CD4-positive, alpha-beta T cell treated with Interleukin-4 for 1 hour (primary cell): ENCODE measurements around the gene LRP1.

Experiments
- DNase-seq, 2 donors: peaks; one replicate each; pipeline ENCODE4 v3.0.0-alpha.2; 2020 to 2022

The LRP1 gene

DNA sequence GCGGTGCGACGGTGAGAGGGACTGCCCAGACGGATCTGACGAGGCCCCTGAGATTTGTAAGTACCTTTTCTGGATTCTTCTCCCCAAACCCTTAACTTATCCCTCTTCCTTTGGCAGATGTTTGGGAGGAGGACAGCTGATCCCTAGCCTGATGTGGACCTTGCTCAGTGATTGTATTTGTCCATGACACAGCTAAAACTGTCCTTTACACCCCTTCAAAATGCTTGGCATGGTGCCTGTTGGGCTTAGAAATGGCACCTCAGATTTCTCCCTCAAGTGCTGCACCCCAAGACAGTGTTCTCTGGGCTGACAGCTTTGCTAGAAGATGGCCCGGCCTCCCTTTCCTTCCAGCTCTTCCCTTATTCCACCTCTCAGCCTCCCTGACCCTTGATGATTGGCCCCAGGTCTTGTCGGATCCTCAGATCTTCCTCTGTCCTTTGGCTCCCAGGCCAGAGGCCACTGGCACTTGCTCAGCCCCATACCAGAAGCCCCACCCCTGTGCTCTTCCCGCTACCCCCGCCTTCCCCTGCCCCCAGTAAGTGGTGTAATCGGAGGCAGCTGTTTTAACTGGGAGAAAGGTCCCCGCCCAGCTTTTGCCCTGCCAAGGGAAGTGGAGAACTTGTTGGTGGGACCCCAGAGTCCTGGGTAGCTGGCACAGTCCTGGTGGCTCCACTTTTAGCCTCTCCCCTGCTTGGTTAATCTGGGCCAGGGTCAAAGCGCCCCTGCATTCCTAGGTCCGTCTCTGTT is 10.4 kb downstream of the LRP1 start:
- DNase-seq, result peak in 1 of 2 donors; percentile 14

DNA sequence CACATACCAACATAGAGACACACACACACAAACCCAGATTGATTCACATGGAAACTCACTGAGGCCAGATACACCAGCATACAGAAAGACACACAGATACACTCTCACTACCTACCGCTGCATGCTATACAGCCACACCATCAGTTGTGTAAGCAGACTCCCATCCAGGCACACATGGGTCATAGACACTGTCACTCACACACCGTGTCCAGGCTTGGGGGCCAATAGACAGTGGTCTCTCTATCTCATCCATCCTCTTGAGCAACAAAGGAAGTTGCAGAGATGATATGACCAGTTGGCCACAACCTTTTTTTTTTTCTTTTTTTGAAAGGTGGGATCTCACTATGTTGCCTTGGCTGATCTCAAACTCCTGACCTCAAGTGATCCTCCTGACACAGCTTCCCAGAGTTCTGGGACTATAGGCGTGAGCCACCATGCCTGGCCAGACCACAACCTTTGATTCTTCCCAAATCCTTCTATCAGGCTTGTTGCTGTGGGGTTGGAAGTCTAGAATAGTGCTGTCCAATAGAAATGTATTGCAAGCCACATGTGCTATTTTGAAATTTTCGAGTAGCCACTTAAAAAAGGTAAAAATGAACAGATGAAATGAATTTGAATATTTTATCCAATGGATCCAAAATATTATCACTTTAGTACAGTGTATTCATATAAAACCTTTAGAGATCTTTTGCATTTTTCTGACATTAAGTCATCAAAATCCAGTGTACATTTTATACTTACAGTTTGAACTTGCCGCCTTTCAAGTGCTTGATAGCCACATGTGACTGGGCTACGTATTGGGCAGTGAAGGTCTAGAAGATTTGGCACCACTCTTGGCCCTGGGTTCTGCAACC is 11.7 kb downstream of the LRP1 start:
- no peak for DNase-seq

DNA sequence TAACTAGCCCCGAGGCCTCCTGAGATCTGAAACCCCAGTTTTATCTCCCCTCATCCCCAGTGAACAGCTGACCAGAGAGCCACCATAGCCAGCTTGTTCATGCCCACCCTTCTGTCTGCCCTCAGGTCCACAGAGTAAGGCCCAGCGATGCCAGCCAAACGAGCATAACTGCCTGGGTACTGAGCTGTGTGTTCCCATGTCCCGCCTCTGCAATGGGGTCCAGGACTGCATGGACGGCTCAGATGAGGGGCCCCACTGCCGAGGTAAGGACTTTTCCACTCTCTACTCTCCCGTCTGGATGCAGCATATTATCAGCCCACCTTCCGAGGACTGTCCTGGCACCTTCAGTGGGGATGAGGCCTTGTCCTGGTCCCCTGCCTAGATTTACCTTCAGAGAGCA is 13.0 kb downstream of the LRP1 start:
- no peak for DNase-seq

DNA sequence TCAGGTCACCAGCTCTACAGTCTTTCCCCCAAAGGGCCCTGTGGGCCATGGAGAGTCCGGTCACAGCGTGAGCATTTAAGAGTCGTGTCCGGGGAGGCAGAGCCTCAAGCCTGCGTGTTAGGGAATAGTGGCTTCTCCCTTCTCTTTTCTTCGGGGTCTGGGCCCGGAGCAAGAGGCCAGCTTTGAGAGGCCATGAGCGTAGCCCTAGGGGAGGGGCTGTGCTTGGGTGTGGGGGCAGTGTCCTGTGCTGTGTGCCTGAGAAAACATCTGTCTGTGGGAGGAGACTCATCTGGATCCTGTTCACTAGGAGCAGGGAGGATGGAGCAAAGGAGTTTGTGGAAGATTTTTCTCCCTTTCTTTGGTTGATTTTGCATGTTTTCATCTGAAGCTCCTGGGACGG is 13.8 kb downstream of the LRP1 start:
- no peak for DNase-seq

DNA sequence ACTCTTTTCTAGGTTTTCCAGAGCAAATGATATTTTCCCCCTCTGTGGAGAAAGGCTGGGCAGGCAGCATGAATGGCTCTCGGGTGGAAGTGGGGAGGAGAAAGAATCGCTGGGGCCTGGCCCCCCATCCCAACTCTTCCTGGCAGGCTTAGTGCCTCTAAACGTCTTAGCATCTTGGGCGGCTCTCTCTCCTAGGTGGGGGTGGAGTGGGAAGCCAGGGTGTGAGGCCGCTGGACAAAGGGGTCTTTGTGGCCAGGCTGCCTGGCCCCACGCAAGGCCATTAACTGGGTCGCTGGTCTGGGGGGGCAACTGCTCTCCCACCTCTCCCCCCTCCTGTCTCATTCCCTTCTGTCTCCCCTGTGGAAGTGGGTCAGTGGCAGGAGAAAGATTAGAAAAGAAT is 14.4 kb downstream of the LRP1 start:
- no peak for DNase-seq

DNA sequence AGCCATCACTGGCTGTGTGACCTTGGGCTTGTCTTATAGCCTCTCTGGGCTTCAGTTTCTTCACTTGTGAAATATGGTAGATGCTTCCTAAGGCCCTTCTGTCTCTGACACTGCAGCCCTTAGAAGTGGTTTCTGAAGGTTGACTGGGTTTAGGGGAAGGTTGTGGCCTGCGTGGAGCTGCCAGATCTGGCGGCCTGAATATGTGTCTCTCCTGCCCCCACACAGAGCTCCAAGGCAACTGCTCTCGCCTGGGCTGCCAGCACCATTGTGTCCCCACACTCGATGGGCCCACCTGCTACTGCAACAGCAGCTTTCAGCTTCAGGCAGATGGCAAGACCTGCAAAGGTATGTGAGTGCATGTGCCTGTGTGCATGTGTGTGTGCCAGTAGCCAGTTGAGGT is 15.2 kb downstream of the LRP1 start:
- DNase-seq, result no peak

DNA sequence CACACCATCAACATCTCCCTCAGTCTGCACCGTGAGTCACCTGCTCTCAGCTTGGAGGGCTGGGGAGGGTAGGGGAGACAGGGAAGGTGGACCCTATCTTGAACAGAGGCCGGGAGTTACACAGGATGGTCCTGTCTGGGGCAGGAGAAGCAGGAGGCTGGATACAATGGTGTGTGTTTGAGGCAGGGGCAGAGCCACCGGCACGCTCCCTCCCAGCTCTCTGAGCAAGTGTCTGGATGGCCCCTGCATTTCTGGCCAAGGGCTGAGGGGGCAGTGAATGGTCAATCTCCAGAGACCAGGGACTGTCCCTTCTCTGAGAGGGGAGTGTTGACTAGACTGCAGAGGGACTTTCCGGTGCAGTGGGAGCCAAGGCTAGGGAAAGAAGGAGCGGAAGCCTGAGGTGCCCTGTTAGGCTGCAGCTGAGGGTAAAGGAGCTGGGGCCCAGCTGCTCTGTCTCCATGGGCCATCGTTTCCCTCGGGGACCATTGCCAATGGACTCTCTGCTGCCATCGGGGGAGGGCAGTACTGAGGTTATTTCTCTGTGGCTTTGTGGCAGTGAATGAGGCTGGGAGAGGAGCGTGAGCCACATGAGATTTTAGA is 17.3 kb downstream of the LRP1 start:
- DNase-seq, result no peak

DNA sequence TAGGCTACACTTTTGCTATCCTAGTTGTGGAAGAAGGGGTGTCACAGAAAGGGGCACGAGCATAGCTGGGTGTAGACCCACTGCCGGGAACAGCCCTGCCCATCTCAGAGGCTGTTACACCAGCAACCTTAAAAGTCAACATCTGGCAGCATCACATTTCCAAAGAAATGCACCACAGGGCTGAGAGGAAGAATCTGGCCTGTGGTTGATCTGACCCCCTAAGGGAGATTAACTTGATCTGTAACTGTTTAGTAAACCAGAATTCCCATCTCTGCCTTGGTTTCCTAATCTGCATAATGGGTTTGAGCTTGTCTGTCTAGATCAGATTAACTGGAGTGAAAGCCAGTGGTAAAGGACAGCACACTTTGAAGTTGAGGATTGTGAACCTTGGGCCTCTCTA is 17.8 kb downstream of the LRP1 start:
- DNase-seq, result no peak

DNA sequence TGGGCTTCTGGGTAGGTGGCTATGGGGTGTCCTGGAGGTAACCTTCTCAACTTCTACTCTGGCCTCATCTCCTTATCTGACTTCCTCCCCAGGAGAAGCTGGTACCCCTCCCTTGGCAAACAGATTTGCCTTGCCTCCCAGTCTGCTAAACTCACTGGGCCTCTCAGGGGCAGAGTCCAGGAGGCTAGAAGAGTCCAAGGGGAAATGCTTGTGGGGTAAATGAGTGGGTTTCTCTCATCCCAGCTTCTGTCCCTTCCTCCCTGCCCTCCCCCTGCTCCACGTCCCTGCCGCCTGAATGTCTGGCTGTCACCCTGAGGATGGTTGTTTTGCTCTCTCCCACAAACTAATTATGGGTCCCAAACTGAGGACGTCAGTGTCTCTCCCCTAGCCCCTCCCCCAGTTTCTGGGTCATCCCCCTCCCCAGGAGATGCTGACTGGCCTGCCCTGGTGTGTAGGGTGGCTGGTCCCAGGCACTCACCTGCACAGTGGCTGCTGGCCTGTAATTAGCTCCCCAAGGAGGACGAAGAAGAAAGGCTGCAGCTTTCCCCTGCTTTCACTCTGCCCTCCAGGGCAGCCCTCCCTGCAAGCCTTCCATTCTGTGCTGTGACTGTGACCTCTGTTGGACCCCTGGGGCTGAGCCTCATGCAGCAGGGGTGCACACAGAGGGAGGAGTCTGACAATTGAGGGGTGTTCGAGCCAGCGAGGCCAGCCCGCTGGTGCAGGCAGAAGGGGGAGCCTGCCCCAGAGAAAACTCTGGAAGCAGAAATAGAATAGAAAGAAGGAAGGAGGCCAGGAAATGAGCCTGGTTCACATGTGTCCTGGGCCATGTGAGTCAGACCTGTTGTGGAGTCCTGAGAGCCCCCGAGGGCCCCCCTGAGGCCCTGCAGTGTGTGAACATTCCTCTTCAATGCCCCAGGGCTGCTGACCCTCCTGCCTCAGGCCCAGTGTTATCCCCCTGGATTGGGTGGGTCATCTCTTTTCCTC is 19.0 kb downstream of the LRP1 start, which contains the start of gene LRP1-AS:
Gene LRP1-AS (minus strand): TSS at position 659 of the 984 bp plus-strand sequence.
- DNase-seq, result no peak

DNA sequence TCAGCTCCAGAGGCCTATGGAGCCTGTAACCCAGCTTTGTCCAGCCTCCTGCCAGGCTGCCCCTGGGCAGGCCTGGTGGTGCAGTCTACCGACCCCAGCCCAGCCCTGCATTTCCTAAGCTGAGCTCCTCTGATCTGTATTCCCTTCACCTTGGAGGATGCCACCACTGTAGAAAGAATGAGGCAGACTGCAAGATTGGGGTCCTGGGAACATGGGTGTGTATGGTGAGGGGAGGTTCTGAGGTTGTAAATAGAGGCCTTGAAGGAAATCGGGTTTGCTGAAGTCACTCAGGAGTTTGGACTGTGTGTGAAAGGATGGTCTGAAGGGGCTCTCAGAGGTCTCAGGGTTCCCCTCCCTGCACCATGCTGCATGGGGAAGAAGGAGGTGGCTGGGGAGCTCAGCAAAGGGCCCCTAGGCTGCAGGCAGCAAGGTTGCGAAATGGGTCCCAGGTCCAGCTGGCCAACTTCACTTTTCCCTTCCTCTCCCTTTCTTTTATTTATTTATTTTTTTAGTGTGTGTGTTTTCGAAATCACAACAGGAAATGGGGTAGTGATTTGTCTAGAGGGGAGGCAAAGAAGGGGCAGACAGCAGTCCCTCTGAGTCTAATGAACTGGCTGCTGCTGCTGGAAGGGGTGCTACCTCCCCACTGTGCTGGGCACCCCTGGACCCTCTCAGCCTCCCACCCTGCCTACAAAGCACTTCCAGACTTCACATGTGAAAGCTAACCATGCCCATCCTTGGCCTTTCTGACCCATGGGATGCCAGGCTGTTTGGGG is 20.4 kb downstream of the LRP1 start:
- peak in 1 of 2 donors; percentile 19 for DNase-seq

DNA sequence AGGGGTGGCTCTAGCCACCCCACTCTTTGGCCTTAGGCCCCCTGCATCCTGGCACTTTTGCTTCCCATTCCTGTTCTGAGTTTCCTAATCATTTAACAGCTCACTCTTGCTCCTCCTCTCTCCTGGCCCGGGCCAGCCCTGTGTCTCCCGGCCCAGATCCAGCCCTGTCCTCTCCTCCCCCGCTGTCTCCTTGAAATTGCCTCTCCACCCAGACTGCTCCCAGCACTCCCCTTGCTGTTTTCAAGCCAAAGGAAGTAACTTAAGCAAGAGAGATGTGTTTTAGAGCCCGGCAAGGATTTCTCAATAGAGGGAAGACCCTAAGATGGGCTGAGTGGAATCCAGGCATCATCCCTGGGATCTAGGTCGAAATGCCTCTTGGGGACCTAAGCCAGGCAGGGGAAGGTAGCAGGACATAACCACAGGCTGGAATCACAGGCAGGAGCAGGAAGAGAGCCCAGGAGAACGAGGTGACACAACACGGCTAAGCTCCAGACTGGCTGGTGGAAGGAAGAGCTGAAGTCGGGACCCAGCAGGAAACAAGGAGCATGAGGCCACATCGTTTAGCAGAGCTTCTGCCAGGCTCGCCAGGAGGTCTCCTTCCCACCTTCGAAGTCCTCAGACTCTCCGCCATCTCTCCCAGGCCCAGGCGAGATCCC is 21.1 kb downstream of the LRP1 start:
- no peak for DNase-seq

DNA sequence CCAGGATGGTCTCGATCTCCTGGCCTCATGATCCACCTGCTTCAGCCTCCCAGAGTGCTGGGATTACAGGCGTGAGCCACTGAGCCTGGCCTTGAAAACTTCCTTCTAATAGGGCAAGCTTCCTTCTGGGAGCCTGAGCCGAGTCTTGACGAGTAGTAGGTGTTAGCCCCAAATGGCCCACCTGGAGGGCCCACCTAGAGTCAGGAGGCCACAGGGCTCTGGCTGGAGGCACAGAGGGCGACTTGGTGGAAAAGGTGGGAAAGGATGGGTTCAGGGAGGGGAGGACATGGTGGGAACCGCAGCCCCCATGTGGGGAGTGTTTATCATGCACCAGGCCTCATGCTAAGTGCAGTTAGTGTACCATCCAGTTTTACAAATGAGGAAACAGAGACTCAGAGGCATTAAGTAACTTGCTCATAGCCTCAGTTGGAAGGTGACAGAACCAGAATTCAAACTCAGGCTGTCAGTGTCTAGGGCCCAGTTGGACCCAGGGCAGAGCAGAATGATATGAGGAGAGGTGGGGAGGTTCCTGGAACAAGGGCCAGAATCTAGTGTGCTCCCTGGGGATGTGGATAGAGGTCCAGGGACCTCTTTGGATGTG is 22.2 kb downstream of the LRP1 start:
- no peak for DNase-seq

DNA sequence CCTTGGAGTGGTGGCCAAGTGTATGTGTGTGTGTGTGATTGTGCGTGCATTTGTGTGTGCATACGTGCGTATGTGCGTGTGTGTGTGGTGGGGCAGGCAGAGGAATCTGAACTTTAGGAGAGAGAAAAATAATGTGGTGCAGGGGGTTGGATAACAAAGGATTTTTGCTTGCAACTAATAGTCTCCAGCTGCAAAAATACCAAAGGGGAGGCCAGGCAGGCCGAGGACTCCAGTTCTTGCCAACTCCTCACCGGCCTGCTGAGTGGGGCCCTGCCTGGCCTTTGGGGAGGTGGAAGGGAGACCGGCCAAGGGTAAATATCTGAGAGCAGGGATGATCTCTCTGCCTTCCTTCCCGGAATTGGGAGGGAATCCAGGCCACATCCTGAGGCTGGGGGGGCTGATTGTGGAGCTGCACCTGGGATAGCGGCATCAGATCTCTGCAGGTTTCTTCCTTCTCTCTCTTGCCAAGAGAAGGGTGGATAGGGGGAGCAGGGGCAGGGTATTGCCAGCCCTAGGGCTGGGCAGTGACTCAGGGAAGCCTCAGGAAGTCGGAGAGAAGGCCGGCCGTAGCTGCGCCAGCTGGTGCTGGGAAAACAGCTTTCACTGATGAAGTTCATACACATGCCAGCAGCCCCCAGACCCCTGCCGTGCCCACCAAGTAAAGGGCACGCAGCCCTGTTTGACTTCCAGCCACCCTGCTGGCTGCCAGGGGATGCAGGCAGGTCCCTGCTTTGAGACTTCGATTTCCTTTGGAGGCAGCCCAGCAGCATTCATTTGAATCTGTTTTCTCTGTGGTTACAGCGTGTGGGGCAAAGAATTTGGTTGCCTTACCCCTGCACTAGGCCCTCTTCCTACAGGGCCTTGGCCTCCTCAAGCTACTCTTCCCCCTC is 23.7 kb downstream of the LRP1 start:
- DNase-seq, result no peak

DNA sequence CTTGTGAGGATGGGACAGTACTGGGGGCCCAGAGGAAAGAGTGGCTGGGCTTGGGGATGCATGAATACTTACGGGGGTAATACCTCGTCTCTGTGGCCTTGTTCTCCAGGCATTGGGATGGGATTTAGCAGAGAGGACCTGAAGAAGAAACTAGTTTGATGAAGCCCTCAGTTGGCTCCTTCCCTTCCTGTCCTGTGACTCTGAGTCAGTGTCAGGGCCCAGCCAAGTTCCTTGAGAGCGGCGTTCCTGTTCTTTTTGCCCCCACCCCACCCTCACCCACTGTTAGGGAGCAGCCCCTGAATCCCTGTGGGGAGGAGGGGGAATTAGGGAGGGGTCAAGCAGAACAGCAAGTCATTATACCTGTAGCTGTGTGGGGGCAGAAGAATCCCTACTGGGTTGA is 24.4 kb downstream of the LRP1 start:
- DNase-seq, result peak in 1 of 2 donors; percentile 18

DNA sequence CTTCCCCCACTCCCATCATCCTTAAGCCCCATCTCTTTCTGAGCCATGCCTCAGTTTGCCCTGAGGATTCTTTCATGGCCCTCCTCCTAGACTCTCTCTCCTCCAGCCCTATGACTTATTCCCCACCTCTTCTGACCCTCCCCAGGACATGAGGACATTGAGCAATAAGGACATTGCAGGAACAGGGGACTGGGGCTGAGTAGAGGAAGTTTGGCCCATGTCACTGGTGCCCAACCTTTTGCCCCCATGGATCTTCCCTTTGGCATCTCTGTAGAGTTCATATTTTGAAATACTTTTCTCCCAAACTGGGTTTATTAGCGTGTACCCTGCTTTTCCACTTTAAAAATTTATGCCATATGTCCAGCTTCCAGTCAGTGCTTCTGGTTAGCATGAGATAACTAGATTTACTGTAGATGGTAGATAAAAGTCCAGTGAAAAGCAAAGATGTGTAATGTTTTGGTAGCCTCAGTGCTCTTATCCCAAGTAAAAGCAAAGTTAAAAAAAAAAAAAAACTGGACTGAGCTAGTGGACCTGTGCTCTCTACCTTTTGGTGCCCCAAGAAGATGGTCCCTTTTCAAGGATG is 25.2 kb downstream of the LRP1 start:
- DNase-seq, result no peak

DNA sequence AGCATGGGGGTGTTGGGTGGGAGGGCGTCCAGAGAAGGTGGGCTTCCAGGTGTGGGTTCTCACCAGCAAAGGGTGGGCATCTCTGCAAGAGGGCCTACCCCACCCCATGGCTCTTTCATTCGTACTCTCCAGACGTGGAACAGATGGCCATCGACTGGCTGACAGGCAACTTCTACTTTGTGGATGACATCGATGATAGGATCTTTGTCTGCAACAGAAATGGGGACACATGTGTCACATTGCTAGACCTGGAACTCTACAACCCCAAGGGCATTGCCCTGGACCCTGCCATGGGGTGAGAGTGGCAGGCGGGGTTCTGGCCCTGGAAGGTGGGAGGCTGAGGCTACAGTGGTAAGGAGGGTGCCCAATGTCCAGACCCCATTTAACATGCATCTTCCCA is 25.8 kb downstream of the LRP1 start:
- DNase-seq, result no peak

DNA sequence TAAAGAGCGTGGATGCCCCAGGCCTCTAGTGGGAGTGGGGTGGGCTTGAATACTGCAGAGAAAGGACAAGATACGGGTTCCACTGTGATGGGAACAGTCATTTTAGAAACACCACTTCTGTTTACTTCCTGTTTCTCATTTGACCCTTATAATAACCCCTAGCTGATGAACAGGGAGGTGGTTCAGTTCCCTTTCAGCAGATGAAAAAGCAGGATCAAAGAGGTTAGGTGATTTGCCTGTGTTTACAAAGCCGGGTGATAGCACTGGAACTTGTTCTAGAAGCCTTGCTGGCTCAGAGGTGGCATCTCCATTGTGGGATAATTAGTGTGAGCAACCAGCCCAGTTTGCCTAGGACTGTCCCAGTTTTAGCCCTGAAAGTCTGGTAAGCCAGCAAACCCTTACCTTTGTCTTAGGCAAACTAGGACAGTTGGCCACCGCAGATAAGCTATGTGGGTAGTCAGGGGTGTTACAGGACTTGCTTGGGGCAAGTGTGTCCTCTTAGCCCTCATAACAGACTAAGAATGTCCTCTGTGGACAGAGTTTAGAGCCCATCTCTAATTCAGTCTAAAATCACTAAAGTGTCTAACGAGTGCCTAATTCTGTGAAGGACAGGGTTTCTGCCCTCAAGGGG is 26.6 kb downstream of the LRP1 start:
- no peak for DNase-seq

DNA sequence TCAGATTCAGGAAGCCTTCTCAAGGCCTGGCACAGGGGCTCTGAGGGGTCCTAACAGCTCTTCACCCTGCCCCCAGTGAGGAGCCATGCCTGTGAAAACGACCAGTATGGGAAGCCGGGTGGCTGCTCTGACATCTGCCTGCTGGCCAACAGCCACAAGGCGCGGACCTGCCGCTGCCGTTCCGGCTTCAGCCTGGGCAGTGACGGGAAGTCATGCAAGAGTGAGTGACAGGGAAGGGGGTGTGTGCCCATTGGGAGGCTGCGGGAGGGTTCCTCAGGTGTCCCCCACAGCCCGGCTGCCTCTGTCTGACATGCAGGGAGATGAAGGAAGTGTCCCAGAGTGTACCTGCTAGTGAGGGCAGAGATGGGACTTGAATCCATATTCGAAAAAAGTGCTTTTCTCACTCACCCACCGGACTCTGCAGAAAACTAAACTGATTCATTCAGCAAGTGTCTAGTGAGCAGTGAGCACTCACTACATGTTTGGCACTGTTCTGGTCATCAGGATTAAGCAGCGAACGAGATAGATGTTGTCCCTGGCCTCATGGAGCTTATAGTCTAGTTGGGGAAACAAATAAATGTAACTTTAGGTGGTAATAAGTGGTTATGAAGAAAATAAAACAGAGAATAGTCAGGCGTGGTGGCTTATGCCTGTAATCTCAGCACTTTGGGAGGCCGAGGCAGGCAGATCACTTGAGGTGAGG is 28.6 kb downstream of the LRP1 start:
- no peak for DNase-seq
